ENCODE measurements around the gene KRTAP10-8.
A peak's percentile ranks its signal among the peaks of the same experiment; 100 is the strongest.
"Not testable (repeated sequence)": the region's sequence is repeated elsewhere in the genome, so short reads cannot be mapped to it uniquely, and the experiment has no call there.

The KRTAP10-8 gene

GRCh38 chr21:44601091-44601490, 10.8 kb upstream of the KRTAP10-8 start:
- H3K27ac Mint-ChIP-seq, DNase-seq, H3K4me1 Mint-ChIP-seq, H3K27me3 Mint-ChIP-seq, ATAC-seq, H3K4me3 Mint-ChIP-seq: not testable (repeated sequence)
- peaks cover 12 to 20% of the 10 kb centered on the region in 2 donors for H3K9me3 Mint-ChIP-seq

GRCh38 chr21:44601596-44602462, 10.1 kb upstream of the KRTAP10-8 start:
- ATAC-seq: no peak

GRCh38 chr21:44602463-44602850, 9.4 kb upstream of the KRTAP10-8 start:
- no peak overlapping the region for H3K27ac Mint-ChIP-seq
- H3K9me3 Mint-ChIP-seq: peaks cover 19 to 20% of the 10 kb centered on the region in 2 donors
- H3K4me3 Mint-ChIP-seq: no peak overlapping the region
- no peak for DNase-seq
- no peaks in the 10 kb centered on the region for H3K27me3 Mint-ChIP-seq
- no peak for ATAC-seq
- no peaks in the 10 kb centered on the region for H3K4me1 Mint-ChIP-seq

More at GRCh38 chr21:44601596-44602462, 10.1 kb upstream of the KRTAP10-8 start:
- no peak for DNase-seq
- H3K27me3 Mint-ChIP-seq: no peaks in the 10 kb centered on the region
- peaks cover 18 to 20% of the 10 kb centered on the region in 2 donors for H3K9me3 Mint-ChIP-seq
- no peak overlapping the region for H3K4me3 Mint-ChIP-seq
- no peak overlapping the region for H3K27ac Mint-ChIP-seq
- H3K4me1 Mint-ChIP-seq: no peaks in the 10 kb centered on the region

- ATAC-seq: no peak
- H3K27ac Mint-ChIP-seq: no peak overlapping the region
- DNase-seq: no peak
- H3K4me1 Mint-ChIP-seq: no peaks in the 10 kb centered on the region
- H3K27me3 Mint-ChIP-seq: no peaks in the 10 kb centered on the region
- peaks cover 15 to 19% of the 10 kb centered on the region in 2 donors for H3K9me3 Mint-ChIP-seq
- no peak overlapping the region for H3K4me3 Mint-ChIP-seq
These were observed 8.6 kb upstream of the KRTAP10-8 start for GRCh38 chr21:44603109-44603875.

- no peak for DNase-seq
- H3K27me3 Mint-ChIP-seq: no peaks in the 10 kb centered on the region
- no peak overlapping the region for H3K4me3 Mint-ChIP-seq
- ATAC-seq: no peak
- peaks cover 12 to 22% of the 10 kb centered on the region in 2 donors for H3K9me3 Mint-ChIP-seq
- no peaks in the 10 kb centered on the region for H3K4me1 Mint-ChIP-seq
- peak overlapping the region in 1 of 2 donors; percentile 25 for H3K27ac Mint-ChIP-seq
These were observed 8.0 kb upstream of the KRTAP10-8 start for GRCh38 chr21:44603911-44604310.

GRCh38 chr21:44606495-44606894, 5.4 kb upstream of the KRTAP10-8 start:
- DNase-seq (no peak), ATAC-seq (no peak)
- Mint-ChIP-seq H3K27ac (no peak overlapping the region), H3K27me3 (no peaks in the 10 kb centered on the region), H3K4me1 (no peaks in the 10 kb centered on the region), H3K4me3 (no peak overlapping the region), H3K9me3 (peaks cover 32 to 48% of the 10 kb centered on the region in 2 donors)

GRCh38 chr21:44609193-44609592, 2.7 kb upstream of the KRTAP10-8 start:
- Mint-ChIP-seq H3K27me3 (no peaks in the 10 kb centered on the region), H3K4me1 (no peaks in the 10 kb centered on the region), H3K9me3 (peaks cover 32 to 54% of the 10 kb centered on the region in 2 donors), H3K4me3 (no peak overlapping the region), H3K27ac (no peak overlapping the region)
- ATAC-seq: no peak
- no peak for DNase-seq

- not testable (repeated sequence) for ATAC-seq, H3K4me3 Mint-ChIP-seq, H3K4me1 Mint-ChIP-seq, H3K27ac Mint-ChIP-seq, DNase-seq, H3K27me3 Mint-ChIP-seq
- H3K9me3 Mint-ChIP-seq: peaks cover 23 to 48% of the 10 kb centered on the region in 2 donors
These were observed 1.6 kb upstream of the KRTAP10-8 start for GRCh38 chr21:44610157-44610843.

GRCh38 chr21:44611551-44611950, 328 bp upstream of the KRTAP10-8 start:
- Mint-ChIP-seq H3K4me3 (no peak overlapping the region), H3K27me3 (no peaks in the 10 kb centered on the region), H3K27ac (no peak overlapping the region), H3K4me1 (peaks cover 11% of the 10 kb centered on the region), H3K9me3 (peaks cover 23 to 45% of the 10 kb centered on the region in 2 donors)
- DNase-seq (no peak), ATAC-seq (no peak)

GRCh38 chr21:44612669-44613229, 870 bp downstream of the KRTAP10-8 start:
- Mint-ChIP-seq H3K4me1 (peaks cover 21% of the 10 kb centered on the region), H3K27me3 (no peaks in the 10 kb centered on the region), H3K4me3 (no peak overlapping the region), H3K27ac (no peak overlapping the region), H3K9me3 (peaks cover 23 to 41% of the 10 kb centered on the region in 2 donors)
- no peak for DNase-seq
- ATAC-seq: no peak

GRCh38 chr21:44613386-44614155, 1.7 kb downstream of the KRTAP10-8 start:
- H3K4me1 Mint-ChIP-seq: peaks cover 28% of the 10 kb centered on the region
- H3K9me3 Mint-ChIP-seq: peaks cover 23 to 48% of the 10 kb centered on the region in 2 donors
- ATAC-seq (no peak), DNase-seq (no peak)
- no peak overlapping the region for H3K4me3 Mint-ChIP-seq
- H3K27me3 Mint-ChIP-seq: no peaks in the 10 kb centered on the region
- no peak overlapping the region for H3K27ac Mint-ChIP-seq

GRCh38 chr21:44614161-44614631, 2.3 kb downstream of the KRTAP10-8 start:
- Mint-ChIP-seq H3K4me3 (no peak overlapping the region), H3K4me1 (peaks cover 34% of the 10 kb centered on the region), H3K27ac (peak overlapping the region in 1 of 2 donors; percentile 67), H3K9me3 (peaks cover 24 to 48% of the 10 kb centered on the region in 2 donors), H3K27me3 (no peaks in the 10 kb centered on the region)
- DNase-seq (no peak), ATAC-seq (no peak)

GRCh38 chr21:44614961-44615391, 3.1 kb downstream of the KRTAP10-8 start:
- Mint-ChIP-seq H3K27me3 (no peaks in the 10 kb centered on the region), H3K27ac (no peak overlapping the region)
- no peak for DNase-seq

GRCh38 chr21:44615466-44615865, 3.6 kb downstream of the KRTAP10-8 start:
- Mint-ChIP-seq H3K4me3 (no peak overlapping the region), H3K27ac (no peak overlapping the region), H3K9me3 (peaks cover 26 to 48% of the 10 kb centered on the region in 2 donors), H3K4me1 (peaks cover 39% of the 10 kb centered on the region), H3K27me3 (no peaks in the 10 kb centered on the region)
- ATAC-seq (no peak), DNase-seq (no peak)

More at GRCh38 chr21:44614961-44615391, 3.1 kb downstream of the KRTAP10-8 start:
- Mint-ChIP-seq H3K4me3 (no peak overlapping the region), H3K4me1 (peaks cover 39% of the 10 kb centered on the region), H3K9me3 (peaks cover 24 to 48% of the 10 kb centered on the region in 2 donors)
- no peak for ATAC-seq
